H9 (cell line): Measurements from ENCODE around the gene SHISAL2B. TPM values are rescaled to one million over a fixed set of nuclear protein-coding genes. Genes with fewer than 3 reads are reported as not detected.

ENCODE experiments used
- DNase-seq: peaks from one replicate; pipeline ENCODE4 v3.0.0-alpha.2; 2017
- H2AFZ ChIP-seq: one replicate; pipeline ENCODE4 v1.6.1; 2013; ENCODE audit warnings: mild to moderate bottlenecking, low read length, control low read depth, moderate library complexity
- H2AK5ac ChIP-seq: 2 replicates; pipeline ENCODE4 v1.6.1; 2013; ENCODE audit warnings: low read length, control low read depth, mixed read lengths; ENCODE audit not compliant: insufficient read length
- H2BK120ac ChIP-seq: one replicate; pipeline ENCODE4 v1.6.1; 2013; ENCODE audit warnings: low read depth, mild to moderate bottlenecking, low read length, control low read depth, inconsistent platforms; ENCODE audit not compliant: poor library complexity, severe bottlenecking
- H2BK12ac ChIP-seq: 2 replicates; pipeline ENCODE4 v1.6.1; 2013; ENCODE audit warnings: low read length, control low read depth, mixed read lengths, low read depth; ENCODE audit not compliant: insufficient read length
- H2BK15ac ChIP-seq: 2 replicates; pipeline ENCODE4 v1.6.1; 2013; ENCODE audit warnings: low read depth, low read length, control low read depth
- H2BK20ac ChIP-seq: one replicate; pipeline ENCODE4 v1.6.1; 2013; ENCODE audit warnings: low read depth, mild to moderate bottlenecking, low read length, control low read depth, inconsistent platforms; ENCODE audit not compliant: poor library complexity, severe bottlenecking
- H2BK5ac ChIP-seq: 2 replicates; pipeline ENCODE4 v1.6.1; 2013; ENCODE audit warnings: low read length, control low read depth, mixed read lengths; ENCODE audit not compliant: insufficient read length
- H3K14ac ChIP-seq: 2 replicates; pipeline ENCODE4 v1.6.1; 2013; ENCODE audit warnings: low read length, control low read depth; ENCODE audit not compliant: insufficient read depth
- H3K18ac ChIP-seq: 2 replicates; pipeline ENCODE4 v1.6.1; 2013; ENCODE audit warnings: low read depth, mild to moderate bottlenecking, mixed read lengths, low read length, control low read depth; ENCODE audit not compliant: insufficient read length
- H3K23ac ChIP-seq: 2 replicates; pipeline ENCODE4 v1.6.1; 2013; ENCODE audit warnings: low read length, control low read depth, mixed read lengths, low read depth; ENCODE audit not compliant: insufficient read length
- H3K23me2 ChIP-seq: 2 replicates; pipeline ENCODE4 v1.6.1; 2013; ENCODE audit warnings: low read depth, mild to moderate bottlenecking, mixed read lengths, low read length, control low read depth; ENCODE audit not compliant: insufficient read length, poor library complexity, severe bottlenecking
- H3K27ac ChIP-seq: 2 replicates; pipeline ENCODE4 v1.5.1; 2013; ENCODE audit warnings: low read length, control low read depth, mixed read lengths, low read depth; ENCODE audit not compliant: insufficient read length
- H3K27me3 ChIP-seq: 2 replicates; pipeline ENCODE4 v1.6.1; 2013; ENCODE audit warnings: low read length, control low read depth, inconsistent platforms; ENCODE audit not compliant: insufficient read depth
- H3K4ac ChIP-seq: 2 replicates; pipeline ENCODE4 v1.6.1; 2013; ENCODE audit warnings: low read depth, mild to moderate bottlenecking, control low read depth, inconsistent platforms, low read length, moderate library complexity
- H3K4me1 ChIP-seq: 2 replicates; pipeline ENCODE4 v1.6.1; 2013; ENCODE audit warnings: low read length, control low read depth, inconsistent platforms; ENCODE audit not compliant: insufficient read depth
- H3K4me2 ChIP-seq: 2 replicates; pipeline ENCODE4 v1.6.1; 2013; ENCODE audit warnings: low read length, control low read depth, mixed read lengths; ENCODE audit not compliant: insufficient read length, insufficient read depth
- H3K56ac ChIP-seq: 2 replicates; pipeline ENCODE4 v1.6.1; 2013; ENCODE audit warnings: low read depth, mild to moderate bottlenecking, mixed read lengths, low read length, control low read depth; ENCODE audit not compliant: insufficient read length
- H3K79me1 ChIP-seq: 2 replicates; pipeline ENCODE4 v1.6.1; 2013; ENCODE audit warnings: low read depth, mild to moderate bottlenecking, moderate library complexity, low read length, control low read depth, inconsistent platforms; ENCODE audit not compliant: insufficient read depth, poor library complexity, severe bottlenecking
- H3K79me2 ChIP-seq: 2 replicates; pipeline ENCODE4 v1.6.1; 2013; ENCODE audit warnings: low read length, control low read depth, inconsistent platforms; ENCODE audit not compliant: insufficient read depth
- H3K9ac ChIP-seq: 2 replicates; pipeline ENCODE4 v1.6.1; 2013; ENCODE audit warnings: low read length, control low read depth, mixed read lengths; ENCODE audit not compliant: insufficient read length; ENCODE audit errors: extremely low read depth
- H3K9me3 ChIP-seq: one replicate; pipeline ENCODE4 v1.6.1; 2013; ENCODE audit warnings: low read depth, low read length, inconsistent platforms; ENCODE audit not compliant: control insufficient read depth
- H3T11ph ChIP-seq: one replicate; pipeline ENCODE4 v1.6.1; 2013; ENCODE audit warnings: mild to moderate bottlenecking, low read length, control low read depth, inconsistent platforms
- H4K20me1 ChIP-seq: one replicate; pipeline ENCODE4 v1.6.1; 2013; ENCODE audit not compliant: control insufficient read depth, insufficient read length, insufficient read depth
- H4K5ac ChIP-seq: 2 replicates; pipeline ENCODE4 v1.6.1; 2013; ENCODE audit warnings: low read depth, mild to moderate bottlenecking, mixed read lengths, low read length, control low read depth; ENCODE audit not compliant: insufficient read length
- H4K8ac ChIP-seq: replicated peaks from 2 replicates; pipeline ENCODE4 v1.6.1; 2013; ENCODE audit warnings: low read length, control low read depth, mixed read lengths, low read depth; ENCODE audit not compliant: insufficient read length
- H4K91ac ChIP-seq: 2 replicates; pipeline ENCODE4 v1.6.1; 2013; ENCODE audit warnings: low read depth, mild to moderate bottlenecking, moderate library complexity, mixed read lengths, low read length, control low read depth; ENCODE audit not compliant: insufficient read length
- H3K27ac Mint-ChIP-seq, 3 experiments: 2 replicates in 2 of 3; 3 replicates in 1 of 3; pipeline ENCODE4 v1.8.0; 2020 to 2021; ENCODE audit warnings: mixed read lengths in 3 of 3, mild to moderate bottlenecking in 1 of 3, moderate library complexity in 1 of 3
- H3K27me3 Mint-ChIP-seq: 2 replicates; pipeline ENCODE4 v1.8.0; 2021; ENCODE audit warnings: low read depth, mild to moderate bottlenecking, moderate library complexity, mixed read lengths
- H3K36me3 Mint-ChIP-seq, 3 experiments: 2 replicates in 2 of 3; 3 replicates in 1 of 3; pipeline ENCODE4 v1.8.0; 2020 to 2021; ENCODE audit warnings: low read depth in 3 of 3, mixed read lengths in 3 of 3; ENCODE audit not compliant: insufficient read depth in 1 of 3
- H3K4me1 Mint-ChIP-seq, 2 experiments: 2 replicates each; pipeline ENCODE4 v1.8.0; 2020; ENCODE audit warnings: mixed read lengths in 2 of 2
- H3K4me3 Mint-ChIP-seq, 2 experiments: 2 replicates in 1 of 2; 3 replicates in 1 of 2; pipeline ENCODE4 v1.8.0; 2020 to 2021; ENCODE audit warnings: mild to moderate bottlenecking in 2 of 2, mixed read lengths in 2 of 2, moderate library complexity in 1 of 2
- H3K9me3 Mint-ChIP-seq, 2 experiments: 2 replicates in 1 of 2; 3 replicates in 1 of 2; pipeline ENCODE4 v1.8.0; 2020; ENCODE audit warnings: mild to moderate bottlenecking in 2 of 2, mixed read lengths in 2 of 2, moderate library complexity in 1 of 2
- WGBS: extraction: QIAGEN DNeasy Blood & Tissue Kit; methylation state at CpG from one replicate; pipeline ENCODE4 v1.1.7; 2013; ENCODE audit warnings: missing lambda C conversion rate, low lambda C conversion rate, mixed read lengths; ENCODE audit not compliant: insufficient read length; ENCODE audit errors: extremely low coverage; 5-methylcytosine and 5-hydroxymethylcytosine counted together
- total RNA-seq: library from RNA; stranded (reverse); gene quantifications from 2 replicates; pipeline ENCODE4 v1.2.1, GENCODE V29; 2021
- TF ChIP-seq, protein P1 (sequence below): fragments of 200-600 bp; sonication (generic); conservative IDR thresholded peaks from 3 replicates; pipeline ENCODE4 v1.8.0; 2021; ENCODE audit warnings: antibody characterized with exemption, mild to moderate bottlenecking

Gene SHISAL2B
- total RNA-seq, 1 experiment from 2014 or later = 5.0 TPM

DNA sequence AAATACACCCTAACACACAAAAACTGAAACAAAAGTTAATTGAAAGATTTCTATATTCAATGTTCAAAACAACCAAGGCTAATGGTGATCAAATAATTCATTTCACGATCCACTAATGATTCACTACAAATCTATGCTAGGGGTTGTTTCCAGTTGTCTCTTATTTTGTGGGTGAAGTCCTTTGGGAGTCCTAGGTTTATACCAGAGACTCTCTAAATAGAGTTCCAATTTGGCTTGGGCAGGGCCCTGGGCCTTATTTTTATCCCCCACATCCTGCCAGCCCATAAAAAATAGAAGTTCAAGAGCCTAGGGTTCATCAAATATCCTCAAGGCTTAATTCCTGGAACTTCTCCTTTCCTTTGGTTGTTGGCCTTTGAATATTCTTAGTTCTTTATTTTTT, 52.1 kb downstream of the SHISAL2B start:
- no peak overlapping the region for H4K91ac ChIP-seq
- no peak for DNase-seq
- H4K5ac ChIP-seq = no peak overlapping the region
- no peak overlapping the region for H2AK5ac ChIP-seq
- Mint-ChIP-seq H3K4me1 (peaks cover 5 to 13% of the 10 kb centered on the region in 2 experiments), H3K36me3 (peaks cover 0 to 25% (median 18%) of the 10 kb centered on the region in 3 experiments; a peak in 5 of 7 replicates), H3K9me3 (no peaks in the 10 kb centered on the region), H3K4me3 (no peak overlapping the region), H3K27ac (no peak overlapping the region), H3K27me3 (no peaks in the 10 kb centered on the region)
- H3K27ac ChIP-seq = no peak overlapping the region
- H2BK15ac ChIP-seq = no peak overlapping the region
- no peaks in the 10 kb centered on the region for H3K23me2 ChIP-seq
- H2BK12ac ChIP-seq = no peak overlapping the region
- H3K79me1 ChIP-seq = no peaks in the 10 kb centered on the region
- no peak overlapping the region for H3K9ac ChIP-seq
- H4K8ac ChIP-seq = no peak overlapping the region
- no peaks in the 10 kb centered on the region for H3K9me3 ChIP-seq
- H3T11ph ChIP-seq = no peak overlapping the region
- H2AFZ ChIP-seq = no peak overlapping the region
- no peaks in the 10 kb centered on the region; the same call in 1 of the 2 replicates for H3K4me1 ChIP-seq
- no CpG with 5 or more reads among the region's 1 CpG for WGBS
- no peak overlapping the region for H2BK20ac ChIP-seq
- TF ChIP-seq, protein P1, sequence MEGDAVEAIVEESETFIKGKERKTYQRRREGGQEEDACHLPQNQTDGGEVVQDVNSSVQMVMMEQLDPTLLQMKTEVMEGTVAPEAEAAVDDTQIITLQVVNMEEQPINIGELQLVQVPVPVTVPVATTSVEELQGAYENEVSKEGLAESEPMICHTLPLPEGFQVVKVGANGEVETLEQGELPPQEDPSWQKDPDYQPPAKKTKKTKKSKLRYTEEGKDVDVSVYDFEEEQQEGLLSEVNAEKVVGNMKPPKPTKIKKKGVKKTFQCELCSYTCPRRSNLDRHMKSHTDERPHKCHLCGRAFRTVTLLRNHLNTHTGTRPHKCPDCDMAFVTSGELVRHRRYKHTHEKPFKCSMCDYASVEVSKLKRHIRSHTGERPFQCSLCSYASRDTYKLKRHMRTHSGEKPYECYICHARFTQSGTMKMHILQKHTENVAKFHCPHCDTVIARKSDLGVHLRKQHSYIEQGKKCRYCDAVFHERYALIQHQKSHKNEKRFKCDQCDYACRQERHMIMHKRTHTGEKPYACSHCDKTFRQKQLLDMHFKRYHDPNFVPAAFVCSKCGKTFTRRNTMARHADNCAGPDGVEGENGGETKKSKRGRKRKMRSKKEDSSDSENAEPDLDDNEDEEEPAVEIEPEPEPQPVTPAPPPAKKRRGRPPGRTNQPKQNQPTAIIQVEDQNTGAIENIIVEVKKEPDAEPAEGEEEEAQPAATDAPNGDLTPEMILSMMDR = no peak
- H3K4me2 ChIP-seq = no peak overlapping the region
- no peak overlapping the region for H3K4ac ChIP-seq
- H3K56ac ChIP-seq = no peak overlapping the region
- H4K20me1 ChIP-seq = no peaks in the 10 kb centered on the region
- no peaks in the 10 kb centered on the region for H3K27me3 ChIP-seq
- H3K23ac ChIP-seq = no peak overlapping the region
- H2BK120ac ChIP-seq = no peak overlapping the region
- no peak overlapping the region for H3K18ac ChIP-seq
- H3K79me2 ChIP-seq = no peaks in the 10 kb centered on the region
- no peak overlapping the region for H2BK5ac ChIP-seq
- no peak overlapping the region for H3K14ac ChIP-seq
